HL-60 (cell line): ENCODE data around the gene NALCN.

ENCODE experiments used
- GABPA ChIP-seq: IDR thresholded peaks from 2 replicates; pipeline ENCODE4 v1.6.1; 2012; ENCODE audit warnings: low read depth
- POLR2AphosphoS5 ChIP-seq: IDR thresholded peaks from 2 replicates; pipeline ENCODE4 v1.6.1; 2012; ENCODE audit warnings: low read depth
- TF ChIP-seq, protein P1 (sequence below): IDR thresholded peaks from one replicate; pipeline ENCODE4 v1.5.1; 2011; ENCODE audit warnings: low read length, control low read depth, inconsistent platforms; ENCODE audit not compliant: insufficient read depth
- TF ChIP-seq, protein P2 (sequence below): IDR thresholded peaks from 2 replicates; pipeline ENCODE4 v1.6.1; 2012; ENCODE audit warnings: low read depth; ENCODE audit not compliant: insufficient replicate concordance

DNA sequence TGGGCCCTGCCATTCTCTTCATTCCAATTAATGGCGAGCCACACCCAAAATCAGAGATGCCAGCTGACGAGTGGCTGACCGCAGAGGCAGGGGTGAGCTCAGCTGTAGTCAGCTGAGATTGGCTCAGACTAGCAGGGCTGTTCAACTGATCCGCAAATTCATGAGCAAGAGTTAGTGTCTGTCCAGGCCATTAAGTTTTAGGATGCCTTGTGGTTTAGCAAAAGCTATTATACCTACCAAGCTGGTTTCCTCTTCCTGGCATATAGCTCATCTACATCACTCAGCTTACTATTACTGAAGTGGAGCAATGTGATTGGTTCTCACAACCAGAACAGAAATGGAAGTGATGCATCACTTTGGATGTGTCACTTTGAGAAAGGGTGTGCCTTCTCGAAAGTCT lies 148.7 kb downstream of the NALCN start:
- TF ChIP-seq, protein P1, sequence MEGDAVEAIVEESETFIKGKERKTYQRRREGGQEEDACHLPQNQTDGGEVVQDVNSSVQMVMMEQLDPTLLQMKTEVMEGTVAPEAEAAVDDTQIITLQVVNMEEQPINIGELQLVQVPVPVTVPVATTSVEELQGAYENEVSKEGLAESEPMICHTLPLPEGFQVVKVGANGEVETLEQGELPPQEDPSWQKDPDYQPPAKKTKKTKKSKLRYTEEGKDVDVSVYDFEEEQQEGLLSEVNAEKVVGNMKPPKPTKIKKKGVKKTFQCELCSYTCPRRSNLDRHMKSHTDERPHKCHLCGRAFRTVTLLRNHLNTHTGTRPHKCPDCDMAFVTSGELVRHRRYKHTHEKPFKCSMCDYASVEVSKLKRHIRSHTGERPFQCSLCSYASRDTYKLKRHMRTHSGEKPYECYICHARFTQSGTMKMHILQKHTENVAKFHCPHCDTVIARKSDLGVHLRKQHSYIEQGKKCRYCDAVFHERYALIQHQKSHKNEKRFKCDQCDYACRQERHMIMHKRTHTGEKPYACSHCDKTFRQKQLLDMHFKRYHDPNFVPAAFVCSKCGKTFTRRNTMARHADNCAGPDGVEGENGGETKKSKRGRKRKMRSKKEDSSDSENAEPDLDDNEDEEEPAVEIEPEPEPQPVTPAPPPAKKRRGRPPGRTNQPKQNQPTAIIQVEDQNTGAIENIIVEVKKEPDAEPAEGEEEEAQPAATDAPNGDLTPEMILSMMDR = no peak
- no peak for TF ChIP-seq POLR2AphosphoS5
- TF ChIP-seq, protein P2, sequence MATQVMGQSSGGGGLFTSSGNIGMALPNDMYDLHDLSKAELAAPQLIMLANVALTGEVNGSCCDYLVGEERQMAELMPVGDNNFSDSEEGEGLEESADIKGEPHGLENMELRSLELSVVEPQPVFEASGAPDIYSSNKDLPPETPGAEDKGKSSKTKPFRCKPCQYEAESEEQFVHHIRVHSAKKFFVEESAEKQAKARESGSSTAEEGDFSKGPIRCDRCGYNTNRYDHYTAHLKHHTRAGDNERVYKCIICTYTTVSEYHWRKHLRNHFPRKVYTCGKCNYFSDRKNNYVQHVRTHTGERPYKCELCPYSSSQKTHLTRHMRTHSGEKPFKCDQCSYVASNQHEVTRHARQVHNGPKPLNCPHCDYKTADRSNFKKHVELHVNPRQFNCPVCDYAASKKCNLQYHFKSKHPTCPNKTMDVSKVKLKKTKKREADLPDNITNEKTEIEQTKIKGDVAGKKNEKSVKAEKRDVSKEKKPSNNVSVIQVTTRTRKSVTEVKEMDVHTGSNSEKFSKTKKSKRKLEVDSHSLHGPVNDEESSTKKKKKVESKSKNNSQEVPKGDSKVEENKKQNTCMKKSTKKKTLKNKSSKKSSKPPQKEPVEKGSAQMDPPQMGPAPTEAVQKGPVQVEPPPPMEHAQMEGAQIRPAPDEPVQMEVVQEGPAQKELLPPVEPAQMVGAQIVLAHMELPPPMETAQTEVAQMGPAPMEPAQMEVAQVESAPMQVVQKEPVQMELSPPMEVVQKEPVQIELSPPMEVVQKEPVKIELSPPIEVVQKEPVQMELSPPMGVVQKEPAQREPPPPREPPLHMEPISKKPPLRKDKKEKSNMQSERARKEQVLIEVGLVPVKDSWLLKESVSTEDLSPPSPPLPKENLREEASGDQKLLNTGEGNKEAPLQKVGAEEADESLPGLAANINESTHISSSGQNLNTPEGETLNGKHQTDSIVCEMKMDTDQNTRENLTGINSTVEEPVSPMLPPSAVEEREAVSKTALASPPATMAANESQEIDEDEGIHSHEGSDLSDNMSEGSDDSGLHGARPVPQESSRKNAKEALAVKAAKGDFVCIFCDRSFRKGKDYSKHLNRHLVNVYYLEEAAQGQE = no peak
- no peak for TF ChIP-seq GABPA
